HG02970 (cell line): ENCODE results near the gene DNLZ.
"Not testable (repeated sequence)": the region's sequence is repeated elsewhere in the genome, so short reads cannot be mapped to it uniquely, and the experiment has no call there.

ENCODE experiments used
- ATAC-seq: cut with Tn5 transposase; IDR thresholded peaks from one replicate; pipeline ENCODE4 v1.9.1; 2021; ENCODE audit warnings: mild to moderate bottlenecking, moderate library complexity, moderate number of reproducible peaks; ENCODE audit not compliant: unreplicated experiment, low FRiP score

Gene DNLZ

GRCh38 chr9:136363106-136363948, at the start of gene DNLZ:
Gene DNLZ, minus strand, starts transcription at chr9:136363744. Its CDS starts 30 bp downstream, at chr9:136363714.
- peak; percentile 71 for ATAC-seq

- no peak for ATAC-seq
These were observed 49.4 kb upstream of the DNLZ start for GRCh38 chr9:136412962-136413361.

- ATAC-seq, result no peak
These were observed 47.8 kb upstream of the DNLZ start for GRCh38 chr9:136411378-136411777.

GRCh38 chr9:136410500-136411287, 47.1 kb upstream of the DNLZ start, which contains the start of the genes ENTR1 and PMPCA:
Gene ENTR1, minus strand, starts transcription at chr9:136410614. Its CDS starts 217 bp downstream, at chr9:136410397.
Gene PMPCA, plus strand, starts transcription at chr9:136410658. Its CDS starts 11 bp downstream, at chr9:136410669.
- peak; percentile 77 for ATAC-seq

GRCh38 chr9:136409557-136410455, 46.3 kb upstream of the DNLZ start:
- peak; percentile 26 for ATAC-seq

- ATAC-seq, result no peak
These were observed 44.4 kb upstream of the DNLZ start for GRCh38 chr9:136407911-136408310.

GRCh38 chr9:136407061-136407460, 43.5 kb upstream of the DNLZ start:
- ATAC-seq, result not testable (repeated sequence)

GRCh38 chr9:136405904-136406303, 42.4 kb upstream of the DNLZ start:
- not testable (repeated sequence) for ATAC-seq

- ATAC-seq, result no peak
These were observed 41.9 kb upstream of the DNLZ start for GRCh38 chr9:136405481-136405880.

- ATAC-seq, result no peak
These were observed 41.2 kb upstream of the DNLZ start for GRCh38 chr9:136404801-136405136.

GRCh38 chr9:136403915-136404800, 40.6 kb upstream of the DNLZ start:
- ATAC-seq, result no peak

- ATAC-seq, result no peak
These were observed 40.0 kb upstream of the DNLZ start for GRCh38 chr9:136403538-136403914.

GRCh38 chr9:136402067-136402466, 38.5 kb upstream of the DNLZ start:
- no peak for ATAC-seq

GRCh38 chr9:136401173-136401922, 37.8 kb upstream of the DNLZ start:
- ATAC-seq, result no peak

- ATAC-seq, result peak; percentile 67
These were observed 36.7 kb upstream of the DNLZ start, which contains the start of gene SNAPC4 for GRCh38 chr9:136400038-136400834. Gene SNAPC4, minus strand, starts transcription at chr9:136400170. Its CDS starts 1,742 bp downstream, at chr9:136398428.

- peak; percentile 31 for ATAC-seq
These were observed 35.9 kb upstream of the DNLZ start for GRCh38 chr9:136399176-136400037.

GRCh38 chr9:136398286-136398685, 34.7 kb upstream of the DNLZ start:
- ATAC-seq, result no peak
